Kidney epithelial cell (primary cell): ENCODE results near the gene PHLDB3. TPM values are rescaled to one million over a fixed set of nuclear protein-coding genes. Genes with fewer than 3 reads are reported as not detected.

Source experiments
- DNase-seq: peaks from one replicate; pipeline ENCODE4 v3.0.0-alpha.2; 2010; ENCODE audit warnings: low read depth
- H3K27me3 ChIP-seq: 2 replicates; pipeline ENCODE4 v1.6.0; 2011; ENCODE audit warnings: low read length; ENCODE audit not compliant: control insufficient read depth, insufficient read depth
- H3K36me3 ChIP-seq: 2 replicates; pipeline ENCODE4 v1.5.1; 2011; ENCODE audit warnings: low read length; ENCODE audit not compliant: control insufficient read depth, insufficient read depth
- H3K4me3 ChIP-seq: 2 replicates; pipeline ENCODE4 v1.5.1; 2011; ENCODE audit warnings: low read depth, mild to moderate bottlenecking, control low read depth, low read length
- CTCF ChIP-seq: IDR thresholded peaks from 2 replicates; pipeline ENCODE4 v1.5.1; 2011; ENCODE audit warnings: mild to moderate bottlenecking, moderate library complexity, low read length, control low read depth, inconsistent platforms; ENCODE audit not compliant: insufficient read depth, poor library complexity, severe bottlenecking
- total RNA-seq: library from RNA; depleted of rRNA; stranded (reverse); fragments of >200 nt; gene quantifications from 2 replicates; pipeline ENCODE4 v1.2.3, GENCODE V29; 2015

Gene PHLDB3
- total RNA-seq, 1 donor from 2014 or later = 15.8 TPM

- no peak for DNase-seq
- TF ChIP-seq CTCF = no peak
- H3K36me3 ChIP-seq = no peaks in the 10 kb centered on the region
- no peak overlapping the region for H3K4me3 ChIP-seq
- no peaks in the 10 kb centered on the region for H3K27me3 ChIP-seq
These were observed 30.1 kb downstream of the PHLDB3 start for GRCh38 chr19:43474487-43474886.

GRCh38 chr19:43471091-43471490 is 33.5 kb downstream of the PHLDB3 start:
- no peak overlapping the region for H3K4me3 ChIP-seq
- no peaks in the 10 kb centered on the region for H3K27me3 ChIP-seq
- no peak for DNase-seq
- TF ChIP-seq CTCF = no peak
- H3K36me3 ChIP-seq = no peaks in the 10 kb centered on the region

- Histone ChIP-seq H3K36me3 (no peaks in the 10 kb centered on the region), H3K4me3 (no peak overlapping the region), H3K27me3 (peaks cover 3% of the 10 kb centered on the region)
- no peak for DNase-seq
- TF ChIP-seq CTCF = no peak
These were observed 34.3 kb downstream of the PHLDB3 start for GRCh38 chr19:43470288-43470687.

GRCh38 chr19:43469160-43469480 is 35.4 kb downstream of the PHLDB3 start:
- no peak for DNase-seq
- Histone ChIP-seq H3K27me3 (peaks cover 5% of the 10 kb centered on the region), H3K36me3 (no peaks in the 10 kb centered on the region), H3K4me3 (no peak overlapping the region)
- no peak for TF ChIP-seq CTCF

GRCh38 chr19:43468354-43469159 is 36.0 kb downstream of the PHLDB3 start:
- H3K4me3 ChIP-seq = no peak overlapping the region
- no peak for DNase-seq
- no peak for TF ChIP-seq CTCF
- H3K36me3 ChIP-seq = no peaks in the 10 kb centered on the region
- peaks cover 5% of the 10 kb centered on the region for H3K27me3 ChIP-seq

- Histone ChIP-seq H3K27me3 (peaks cover 5% of the 10 kb centered on the region), H3K36me3 (no peaks in the 10 kb centered on the region), H3K4me3 (no peak overlapping the region)
- no peak for TF ChIP-seq CTCF
- no peak for DNase-seq
These were observed 36.8 kb downstream of the PHLDB3 start for GRCh38 chr19:43467730-43468129.
